Measurements from ENCODE around the gene TRERF1. TPM values are rescaled to one million over a fixed set of nuclear protein-coding genes. Genes with fewer than 3 reads are reported as not detected.

The TRERF1 gene
- total and polyA plus RNA-seq, 2 experiments from 2014 or later, result 11.2 to 20.6 TPM

DNA sequence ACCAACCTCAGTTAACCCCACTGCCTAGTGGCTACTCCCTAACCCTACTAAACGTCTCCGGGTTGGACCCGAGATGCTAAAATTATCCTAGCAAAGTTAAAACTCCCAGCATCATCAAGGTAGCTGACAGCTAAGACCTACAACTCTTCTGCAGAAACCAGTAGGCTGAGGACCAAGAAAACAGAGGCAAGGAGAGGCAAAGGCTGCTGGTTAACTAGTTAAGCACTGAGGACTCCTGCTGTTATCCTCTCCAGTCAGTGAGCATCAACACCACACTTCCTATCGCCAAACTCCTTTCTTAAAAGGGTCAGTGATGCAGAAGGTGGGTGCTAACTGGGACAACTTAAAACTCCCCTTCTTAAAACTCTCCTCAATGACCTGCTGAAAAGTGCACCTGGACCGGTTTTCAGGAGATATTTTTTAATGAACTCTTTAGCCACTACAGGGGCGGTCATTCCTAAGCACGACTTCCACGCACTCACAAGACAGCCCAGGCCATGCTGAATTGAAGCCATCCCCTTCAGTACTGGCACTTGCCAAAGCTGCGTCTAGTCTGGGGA, 1.7 kb downstream of the TRERF1 start:
- Mint-ChIP-seq H3K27me3 (ENCODE audit: insufficient read depth, low read depth, poor library complexity) (peaks cover 27% of the 10 kb centered on the region), H3K4me1 (peaks cover 58% of the 10 kb centered on the region), H3K27ac (peak overlapping the region; percentile 93), H3K9me3 (no peaks in the 10 kb centered on the region; the same call in 2 of the 3 replicates), H3K36me3 (ENCODE audit: low read depth) (peaks cover 29% of the 10 kb centered on the region), H3K4me3 (peak overlapping the region; percentile 98)
- Histone ChIP-seq H3K9me2 (ENCODE audit: insufficient read depth) (no peaks in the 10 kb centered on the region), H3K36me3 (ENCODE audit: insufficient read depth) (no peaks in the 10 kb centered on the region), H3K79me2 (replicated peaks; ENCODE audit: insufficient read depth) (peaks cover 60% of the 10 kb centered on the region), H3K4me1 (ENCODE audit: insufficient read depth) (peaks cover 50% of the 10 kb centered on the region), H3F3A (replicated peaks; ENCODE audit: low read depth) (peaks cover 12% of the 10 kb centered on the region; the same call in 1 of the 2 replicates), H3K4me3 (peak overlapping the region; percentile 97), H2AFZ (no peak overlapping the region), H3K27me3 (ENCODE audit: insufficient read depth) (peaks cover 4% of the 10 kb centered on the region), H3K4me2 (peak overlapping the region; percentile 83), H3K27ac (ENCODE audit: low read depth) (no peak overlapping the region), H4K20me1 (replicated peaks; ENCODE audit: insufficient read depth) (peaks cover 16% of the 10 kb centered on the region)
- ATAC-seq, result no peak
- TF ChIP-seq STAT1 (IDR thresholded peaks at IDR 0.05; ENCODE audit: unreplicated experiment) (no peak), JUNB (IDR thresholded peaks at IDR 0.05; ENCODE audit: unreplicated experiment) (no peak), POLR2AphosphoS5 (IDR thresholded peaks at IDR 0.05; ENCODE audit: low read depth) (0 out of 2 replicates have a peak, but pooled peaks have one; percentile 1)
- TF ChIP-seq, protein P1, sequence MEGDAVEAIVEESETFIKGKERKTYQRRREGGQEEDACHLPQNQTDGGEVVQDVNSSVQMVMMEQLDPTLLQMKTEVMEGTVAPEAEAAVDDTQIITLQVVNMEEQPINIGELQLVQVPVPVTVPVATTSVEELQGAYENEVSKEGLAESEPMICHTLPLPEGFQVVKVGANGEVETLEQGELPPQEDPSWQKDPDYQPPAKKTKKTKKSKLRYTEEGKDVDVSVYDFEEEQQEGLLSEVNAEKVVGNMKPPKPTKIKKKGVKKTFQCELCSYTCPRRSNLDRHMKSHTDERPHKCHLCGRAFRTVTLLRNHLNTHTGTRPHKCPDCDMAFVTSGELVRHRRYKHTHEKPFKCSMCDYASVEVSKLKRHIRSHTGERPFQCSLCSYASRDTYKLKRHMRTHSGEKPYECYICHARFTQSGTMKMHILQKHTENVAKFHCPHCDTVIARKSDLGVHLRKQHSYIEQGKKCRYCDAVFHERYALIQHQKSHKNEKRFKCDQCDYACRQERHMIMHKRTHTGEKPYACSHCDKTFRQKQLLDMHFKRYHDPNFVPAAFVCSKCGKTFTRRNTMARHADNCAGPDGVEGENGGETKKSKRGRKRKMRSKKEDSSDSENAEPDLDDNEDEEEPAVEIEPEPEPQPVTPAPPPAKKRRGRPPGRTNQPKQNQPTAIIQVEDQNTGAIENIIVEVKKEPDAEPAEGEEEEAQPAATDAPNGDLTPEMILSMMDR (conservative IDR thresholded peaks at IDR 0.05; ENCODE audit: low read depth in 2 of 2), result peak in 1 of 2 experiments; percentile 37; a peak in 2 of 4 replicates
- peak; percentile 63 for DNase-seq (ENCODE audit: low spot score)

DNA sequence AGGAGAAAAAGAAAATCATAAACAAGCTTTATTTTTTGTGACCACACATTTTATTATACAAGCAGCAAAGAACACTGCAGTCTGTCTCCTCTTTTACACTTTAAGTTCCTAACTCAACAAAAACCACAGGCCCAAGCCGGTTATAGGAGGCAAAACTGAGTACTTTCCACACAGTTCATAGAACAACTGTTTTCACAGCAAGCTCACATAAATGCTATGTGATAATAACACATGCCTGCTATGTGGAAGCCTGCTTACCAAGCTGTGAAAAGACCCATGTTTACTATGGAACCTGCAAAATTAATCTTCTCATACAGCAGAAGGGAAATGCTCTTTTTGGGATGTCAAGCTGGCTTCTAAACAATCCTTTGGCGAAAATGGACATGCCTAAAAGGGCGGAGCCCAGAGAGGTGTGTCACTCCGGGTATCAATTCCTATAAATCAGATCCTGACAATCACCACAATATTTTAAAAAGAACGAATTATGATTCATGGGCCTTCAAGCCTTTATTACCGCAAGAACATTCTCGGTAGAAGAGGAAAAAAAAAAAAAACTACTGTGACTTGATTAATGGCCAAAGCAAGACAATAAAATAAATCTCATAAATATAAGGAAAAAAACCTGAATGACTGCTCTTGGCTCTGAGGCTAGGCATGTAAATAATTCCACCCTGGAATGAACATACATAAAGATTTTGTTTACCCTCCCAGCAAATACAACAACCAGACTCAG, 2.6 kb downstream of the TRERF1 start:
- peak overlapping the region; percentile 20; the same call in 1 of the 2 replicates for H3K27ac Mint-ChIP-seq
- H3K4me3 Mint-ChIP-seq, result peak overlapping the region; percentile 98
- no peak overlapping the region for H3K27ac ChIP-seq (ENCODE audit: low read depth)
- H3K27me3 ChIP-seq (ENCODE audit: insufficient read depth), result no peaks in the 10 kb centered on the region
- H3F3A ChIP-seq (replicated peaks; ENCODE audit: low read depth), result peaks cover 8% of the 10 kb centered on the region; the same call in 1 of the 2 replicates
- TF ChIP-seq, protein P1 (conservative IDR thresholded peaks at IDR 0.05; ENCODE audit: low read depth in 2 of 2), result no peak
- TF ChIP-seq EZH2 (IDR thresholded peaks at IDR 0.05; ENCODE audit: low read depth, unreplicated experiment), result no peak
- TF ChIP-seq, protein P2, sequence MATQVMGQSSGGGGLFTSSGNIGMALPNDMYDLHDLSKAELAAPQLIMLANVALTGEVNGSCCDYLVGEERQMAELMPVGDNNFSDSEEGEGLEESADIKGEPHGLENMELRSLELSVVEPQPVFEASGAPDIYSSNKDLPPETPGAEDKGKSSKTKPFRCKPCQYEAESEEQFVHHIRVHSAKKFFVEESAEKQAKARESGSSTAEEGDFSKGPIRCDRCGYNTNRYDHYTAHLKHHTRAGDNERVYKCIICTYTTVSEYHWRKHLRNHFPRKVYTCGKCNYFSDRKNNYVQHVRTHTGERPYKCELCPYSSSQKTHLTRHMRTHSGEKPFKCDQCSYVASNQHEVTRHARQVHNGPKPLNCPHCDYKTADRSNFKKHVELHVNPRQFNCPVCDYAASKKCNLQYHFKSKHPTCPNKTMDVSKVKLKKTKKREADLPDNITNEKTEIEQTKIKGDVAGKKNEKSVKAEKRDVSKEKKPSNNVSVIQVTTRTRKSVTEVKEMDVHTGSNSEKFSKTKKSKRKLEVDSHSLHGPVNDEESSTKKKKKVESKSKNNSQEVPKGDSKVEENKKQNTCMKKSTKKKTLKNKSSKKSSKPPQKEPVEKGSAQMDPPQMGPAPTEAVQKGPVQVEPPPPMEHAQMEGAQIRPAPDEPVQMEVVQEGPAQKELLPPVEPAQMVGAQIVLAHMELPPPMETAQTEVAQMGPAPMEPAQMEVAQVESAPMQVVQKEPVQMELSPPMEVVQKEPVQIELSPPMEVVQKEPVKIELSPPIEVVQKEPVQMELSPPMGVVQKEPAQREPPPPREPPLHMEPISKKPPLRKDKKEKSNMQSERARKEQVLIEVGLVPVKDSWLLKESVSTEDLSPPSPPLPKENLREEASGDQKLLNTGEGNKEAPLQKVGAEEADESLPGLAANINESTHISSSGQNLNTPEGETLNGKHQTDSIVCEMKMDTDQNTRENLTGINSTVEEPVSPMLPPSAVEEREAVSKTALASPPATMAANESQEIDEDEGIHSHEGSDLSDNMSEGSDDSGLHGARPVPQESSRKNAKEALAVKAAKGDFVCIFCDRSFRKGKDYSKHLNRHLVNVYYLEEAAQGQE (IDR thresholded peaks at IDR 0.05; ENCODE audit: unreplicated experiment), result no peak
- TF ChIP-seq STAT1 (IDR thresholded peaks at IDR 0.05; ENCODE audit: unreplicated experiment), result no peak
- TF ChIP-seq POLR2AphosphoS5 (IDR thresholded peaks at IDR 0.05; ENCODE audit: low read depth), result no peak
- TF ChIP-seq ZNF114 (CRISPR knock-in tag; IDR thresholded peaks at IDR 0.05), result no peak
- H3K9me2 ChIP-seq (ENCODE audit: insufficient read depth), result no peaks in the 10 kb centered on the region
- H3K27me3 Mint-ChIP-seq (ENCODE audit: insufficient read depth, low read depth, poor library complexity), result peaks cover 28% of the 10 kb centered on the region
- H3K36me3 Mint-ChIP-seq (ENCODE audit: low read depth), result peaks cover 29% of the 10 kb centered on the region
- H3K4me1 ChIP-seq (ENCODE audit: insufficient read depth), result peaks cover 53% of the 10 kb centered on the region
- ATAC-seq (no peak), DNase-seq (ENCODE audit: low spot score) (no peak)
- H3K4me3 ChIP-seq, result peak overlapping the region; percentile 97
- peaks cover 57% of the 10 kb centered on the region for H3K4me1 Mint-ChIP-seq
- no peak overlapping the region for H2AFZ ChIP-seq
- peak overlapping the region; percentile 83 for H3K4me2 ChIP-seq
- no peaks in the 10 kb centered on the region for H3K36me3 ChIP-seq (ENCODE audit: insufficient read depth)
- H4K20me1 ChIP-seq (replicated peaks; ENCODE audit: insufficient read depth), result peaks cover 16% of the 10 kb centered on the region
- peaks cover 69% of the 10 kb centered on the region for H3K79me2 ChIP-seq (replicated peaks; ENCODE audit: insufficient read depth)
- no peaks in the 10 kb centered on the region; the same call in 2 of the 3 replicates for H3K9me3 Mint-ChIP-seq

Data from GM23338 (cell line).